ENCODE measurements around the gene SIRT3.

GRCh38 chr11:269146-269890, 33.2 kb upstream of the SIRT3 start:
- TF ChIP-seq POLR2A (IDR thresholded peaks at IDR 0.05; ENCODE audit: extremely low read depth, insufficient read length) (peak; percentile 40), MYC (IDR thresholded peaks at IDR 0.05; ENCODE audit: low read depth, low read length) (peak; percentile 3; the same call in 1 of the 2 replicates), CTCF (IDR thresholded peaks at IDR 0.05; ENCODE audit: low read depth, low read length) (no peak)

Data from NB4 (cell line).